ENCODE results near the gene SORCS2.

GRCh38 chr4:7332216-7333023, 140.1 kb downstream of the SORCS2 start:
- TF ChIP-seq EZH2 (IDR thresholded peaks at IDR 0.05) (no peak), CTCF (IDR thresholded peaks at IDR 0.05) (no peak), EZH2phosphoT487 (IDR thresholded peaks at IDR 0.05) (no peak)

All from neural progenitor cell (in vitro differentiated cells).